CD8-positive, alpha-beta memory T cell (primary cell): Measurements from ENCODE around the gene B4GALT5. TPM values are rescaled to one million over a fixed set of nuclear protein-coding genes. Genes with fewer than 3 reads are reported as not detected.
A peak's percentile ranks its signal among the peaks of the same experiment; 100 is the strongest.

Source experiments
- CTCF ChIA-PET: fragments of 350-600 bp; sonication (Branson Sonifier 250); formaldehyde crosslinking; loops from one replicate; lab custom pipeline; 2021; ENCODE audit warnings: antibody characterized with exemption; lab: Charles Lee
- POLR2A ChIA-PET: fragments of 350-600 bp; sonication (Branson Sonifier 250); formaldehyde crosslinking; loops from one replicate; lab custom pipeline; 2021; ENCODE audit warnings: antibody characterized with exemption; lab: Charles Lee
- DNase-seq, 5 donors: peaks; one replicate each; pipeline versions ENCODE4 v3.0.0 to v3.0.0-alpha.2; 2020 to 2022; ENCODE audit warnings: mixed read lengths in 1 of 5
- H3K27ac ChIP-seq: one replicate; pipeline ENCODE4 v1.7.0; 2013; ENCODE audit warnings: low read depth, mild to moderate bottlenecking, low read length, moderate library complexity
- H3K27me3 ChIP-seq: 2 replicates; pipeline ENCODE4 v1.7.0; 2013; ENCODE audit warnings: low read length, mild to moderate bottlenecking; ENCODE audit not compliant: insufficient read depth, poor library complexity, severe bottlenecking
- H3K36me3 ChIP-seq: 2 replicates; pipeline ENCODE4 v1.7.0; 2013; ENCODE audit warnings: mild to moderate bottlenecking, low read length, moderate library complexity; ENCODE audit not compliant: insufficient read depth
- H3K4me1 ChIP-seq: 2 replicates; pipeline ENCODE4 v1.7.0; 2013; ENCODE audit warnings: mild to moderate bottlenecking, low read length, moderate library complexity; ENCODE audit not compliant: insufficient read depth
- H3K4me3 ChIP-seq: 2 replicates; pipeline ENCODE4 v1.7.0; 2013; ENCODE audit warnings: mild to moderate bottlenecking, low read length
- H3K9me3 ChIP-seq: 2 replicates; pipeline ENCODE4 v1.7.0; 2013; ENCODE audit warnings: mild to moderate bottlenecking, low read length
- H3K27ac Mint-ChIP-seq, 8 donors: one replicate each; pipeline ENCODE4 v1.8.0; 2020 to 2021; ENCODE audit warnings: mixed read lengths in 8 of 8, mild to moderate bottlenecking in 6 of 8, inconsistent platforms in 3 of 8, moderate library complexity in 3 of 8
- H3K27me3 Mint-ChIP-seq, 2 donors: one replicate each; pipeline ENCODE4 v1.8.0; 2020 to 2021; ENCODE audit warnings: mixed read lengths in 2 of 2, mild to moderate bottlenecking in 1 of 2, moderate library complexity in 1 of 2
- H3K36me3 Mint-ChIP-seq, 3 donors: one replicate each; pipeline ENCODE4 v1.8.0; 2020 to 2021; ENCODE audit warnings: mixed read lengths in 3 of 3, inconsistent platforms in 1 of 3, mild to moderate bottlenecking in 1 of 3
- H3K4me1 Mint-ChIP-seq, 3 donors: one replicate each; pipeline ENCODE4 v1.8.0; 2020 to 2021; ENCODE audit warnings: mixed read lengths in 3 of 3, inconsistent platforms in 1 of 3, mild to moderate bottlenecking in 1 of 3
- H3K4me3 Mint-ChIP-seq, 7 donors: one replicate each; pipeline ENCODE4 v1.8.0; 2020 to 2021; ENCODE audit warnings: mixed read lengths in 7 of 7, mild to moderate bottlenecking in 6 of 7, moderate library complexity in 4 of 7, inconsistent platforms in 2 of 7
- H3K9me3 Mint-ChIP-seq, 5 donors: one replicate each; pipeline ENCODE4 v1.8.0; 2020 to 2022; ENCODE audit warnings: mixed read lengths in 5 of 5, mild to moderate bottlenecking in 3 of 5, moderate library complexity in 2 of 5, inconsistent platforms in 1 of 5
- polyA plus RNA-seq: library from polyadenylated mRNA; unstranded; fragments of 300-500 nt; fragmentation: Illumina TruSeq; gene quantifications from one replicate; pipeline ENCODE4 v1.2.3, GENCODE V29; 2021
- total RNA-seq, 2 experiments: library from RNA; stranded (reverse); gene quantifications; one replicate each; pipeline ENCODE4 v1.2.3, GENCODE V29; 2021

B4GALT5 gene
- total and polyA plus RNA-seq, 3 experiments from 2014 or later: 2.0 to 39.1 (median 37.5) TPM

- no peaks in the 10 kb centered on the region for H3K9me3 ChIP-seq
- H3K4me3 Mint-ChIP-seq: peak overlapping the region in 6 of 7 donors; percentile 43 to 97 (median 93)
- H3K4me1 ChIP-seq: peaks cover 25% of the 10 kb centered on the region
- POLR2A ChIA-PET: no interaction called here
- H3K27ac ChIP-seq: no peak overlapping the region
- no peaks in the 10 kb centered on the region for H3K27me3 ChIP-seq
- H3K27me3 Mint-ChIP-seq: no peaks in the 10 kb centered on the region
- no peak overlapping the region for H3K4me3 ChIP-seq
- peaks cover 0 to 6% (median 0%) of the 10 kb centered on the region in 3 donors for H3K36me3 Mint-ChIP-seq
- H3K9me3 Mint-ChIP-seq: no peaks in the 10 kb centered on the region
- H3K27ac Mint-ChIP-seq: peak overlapping the region in 3 of 8 donors; percentile 60 to 75 (median 60)
- CTCF ChIA-PET: interaction anchor here (0.9 kb wide), 1 partner anchor 9 kb away, joined by 3 read pairs; no protein-coding TSS in a partner anchor
- no peak for DNase-seq
- no peaks in the 10 kb centered on the region for H3K36me3 ChIP-seq
- peaks cover 28 to 40% (median 33%) of the 10 kb centered on the region in 3 donors for H3K4me1 Mint-ChIP-seq
These were observed 1.8 kb upstream of the B4GALT5 start for GRCh38 chr20:49715466-49715865.

GRCh38 chr20:49712996-49713752 is 504 bp downstream of the B4GALT5 start:
- no peaks in the 10 kb centered on the region for H3K36me3 ChIP-seq
- peak in 2 of 5 donors; percentile 23 to 45 for DNase-seq
- H3K4me1 Mint-ChIP-seq: peaks cover 42 to 61% (median 56%) of the 10 kb centered on the region in 3 donors
- POLR2A ChIA-PET: interaction anchor here (0.5 to 1.1 kb wide), 2 partner anchors 34 to 100 kb away, joined by 3 to 4 read pairs; partner anchors contain the start of gene SLC9A8
- H3K27me3 Mint-ChIP-seq: no peaks in the 10 kb centered on the region
- H3K4me1 ChIP-seq: peaks cover 25% of the 10 kb centered on the region
- peak overlapping the region; percentile 68 for H3K4me3 ChIP-seq
- peak overlapping the region; percentile 73 for H3K27ac ChIP-seq
- H3K4me3 Mint-ChIP-seq: peak overlapping the region; percentile 80 to 94 (median 92)
- no peaks in the 10 kb centered on the region for H3K27me3 ChIP-seq
- no peaks in the 10 kb centered on the region for H3K9me3 Mint-ChIP-seq
- peak overlapping the region; percentile 65 to 98 (median 89) for H3K27ac Mint-ChIP-seq
- H3K9me3 ChIP-seq: no peaks in the 10 kb centered on the region
- peaks cover 0 to 6% (median 2%) of the 10 kb centered on the region in 3 donors for H3K36me3 Mint-ChIP-seq
- CTCF ChIA-PET: interaction anchor here (1.3 to 1.6 kb wide), 2 partner anchors 44 to 56 kb away, joined by 3 to 7 read pairs; no protein-coding TSS in a partner anchor

- H3K27me3 Mint-ChIP-seq: no peaks in the 10 kb centered on the region
- peak overlapping the region; percentile 73 for H3K27ac ChIP-seq
These were observed 1.1 kb downstream of the B4GALT5 start for GRCh38 chr20:49712646-49712995.

GRCh38 chr20:49712118-49712517 is 1.6 kb downstream of the B4GALT5 start:
- Mint-ChIP-seq H3K4me1 (peaks cover 43 to 67% (median 61%) of the 10 kb centered on the region in 3 donors), H3K4me3 (peak overlapping the region; percentile 80 to 94 (median 92)), H3K9me3 (no peaks in the 10 kb centered on the region), H3K27me3 (no peaks in the 10 kb centered on the region), H3K27ac (peak overlapping the region; percentile 62 to 98 (median 82)), H3K36me3 (peaks cover 0 to 6% (median 2%) of the 10 kb centered on the region in 3 donors)
- no peaks in the 10 kb centered on the region for H3K27me3 ChIP-seq
- no peak for DNase-seq
- H3K4me1 ChIP-seq: peaks cover 25% of the 10 kb centered on the region
- POLR2A ChIA-PET: no interaction called here
- CTCF ChIA-PET: interaction anchor here (1.3 kb wide), 1 partner anchor 37 kb away, joined by 3 read pairs; no protein-coding TSS in a partner anchor
- H3K27ac ChIP-seq: no peak overlapping the region
- H3K36me3 ChIP-seq: no peaks in the 10 kb centered on the region
- H3K9me3 ChIP-seq: no peaks in the 10 kb centered on the region
- H3K4me3 ChIP-seq: peak overlapping the region; percentile 68

More at GRCh38 chr20:49712646-49712995, 1.1 kb downstream of the B4GALT5 start:
- peaks cover 0 to 6% (median 2%) of the 10 kb centered on the region in 3 donors for H3K36me3 Mint-ChIP-seq
- peak overlapping the region; percentile 80 to 94 (median 92) for H3K4me3 Mint-ChIP-seq
- Histone ChIP-seq H3K36me3 (no peaks in the 10 kb centered on the region), H3K4me3 (peak overlapping the region; percentile 68), H3K4me1 (peaks cover 25% of the 10 kb centered on the region), H3K27me3 (no peaks in the 10 kb centered on the region), H3K9me3 (no peaks in the 10 kb centered on the region)
- POLR2A ChIA-PET: no interaction called here
- peak overlapping the region; percentile 62 to 98 (median 89) for H3K27ac Mint-ChIP-seq
- DNase-seq: peak in 1 of 5 donors; percentile 45
- H3K4me1 Mint-ChIP-seq: peaks cover 42 to 62% (median 56%) of the 10 kb centered on the region in 3 donors
- CTCF ChIA-PET: interaction anchor here (1.3 kb wide), 1 partner anchor 37 kb away, joined by 3 read pairs; no protein-coding TSS in a partner anchor
- H3K9me3 Mint-ChIP-seq: no peaks in the 10 kb centered on the region

- H3K9me3 Mint-ChIP-seq: no peaks in the 10 kb centered on the region
- DNase-seq: no peak
- Histone ChIP-seq H3K9me3 (no peaks in the 10 kb centered on the region), H3K27me3 (no peaks in the 10 kb centered on the region), H3K27ac (no peak overlapping the region), H3K36me3 (no peaks in the 10 kb centered on the region), H3K4me1 (peaks cover 25% of the 10 kb centered on the region), H3K4me3 (no peak overlapping the region)
- no peaks in the 10 kb centered on the region for H3K27me3 Mint-ChIP-seq
- H3K4me3 Mint-ChIP-seq: peak overlapping the region; percentile 80 to 94 (median 92)
- peaks cover 0 to 6% (median 2%) of the 10 kb centered on the region in 3 donors for H3K36me3 Mint-ChIP-seq
- ChIA-PET CTCF (interaction anchor here (1.3 kb wide), 1 partner anchor 36 kb away, joined by 3 read pairs; no protein-coding TSS in a partner anchor), POLR2A (no interaction called here)
- peak overlapping the region; percentile 62 to 94 (median 82) for H3K27ac Mint-ChIP-seq
- H3K4me1 Mint-ChIP-seq: peaks cover 48 to 72% (median 66%) of the 10 kb centered on the region in 3 donors
These were observed 2.1 kb downstream of the B4GALT5 start for GRCh38 chr20:49711667-49711987.

GRCh38 chr20:49710971-49711666 is 2.6 kb downstream of the B4GALT5 start:
- peaks cover 0 to 6% (median 2%) of the 10 kb centered on the region in 3 donors for H3K36me3 Mint-ChIP-seq
- H3K36me3 ChIP-seq: no peaks in the 10 kb centered on the region
- H3K4me3 Mint-ChIP-seq: peak overlapping the region; percentile 80 to 94 (median 92)
- CTCF ChIA-PET: interaction anchor here (0.9 to 1.5 kb wide), 4 partner anchors 14 to 42 kb away, joined by 3 to 6 read pairs (median 3); no protein-coding TSS in a partner anchor
- no peak for DNase-seq
- no peak overlapping the region for H3K4me3 ChIP-seq
- H3K27ac Mint-ChIP-seq: peak overlapping the region; percentile 62 to 94 (median 82)
- H3K27me3 Mint-ChIP-seq: no peaks in the 10 kb centered on the region
- peaks cover 25% of the 10 kb centered on the region for H3K4me1 ChIP-seq
- H3K9me3 Mint-ChIP-seq: no peaks in the 10 kb centered on the region
- no peak overlapping the region for H3K27ac ChIP-seq
- peaks cover 53 to 77% (median 71%) of the 10 kb centered on the region in 3 donors for H3K4me1 Mint-ChIP-seq
- POLR2A ChIA-PET: no interaction called here
- H3K27me3 ChIP-seq: no peaks in the 10 kb centered on the region
- H3K9me3 ChIP-seq: no peaks in the 10 kb centered on the region

- CTCF ChIA-PET: interaction anchor here (1.3 kb wide), 1 partner anchor 34 kb away, joined by 3 read pairs; no protein-coding TSS in a partner anchor
- no peak for DNase-seq
- peaks cover 58 to 82% (median 76%) of the 10 kb centered on the region in 3 donors for H3K4me1 Mint-ChIP-seq
These were observed 6.6 kb downstream of the B4GALT5 start for GRCh38 chr20:49707118-49707517.

More at GRCh38 chr20:49707118-49707517, 6.6 kb downstream of the B4GALT5 start:
- H3K4me3 ChIP-seq: no peak overlapping the region
- Mint-ChIP-seq H3K27me3 (no peaks in the 10 kb centered on the region), H3K36me3 (peaks cover 0 to 4% (median 0%) of the 10 kb centered on the region in 3 donors), H3K27ac (peak overlapping the region; percentile 44 to 98 (median 74)), H3K4me3 (peak overlapping the region in 4 of 7 donors; percentile 2 to 87 (median 36)), H3K9me3 (peaks cover 0 to 1% (median 0%) of the 10 kb centered on the region in 5 donors)
- H3K9me3 ChIP-seq: no peaks in the 10 kb centered on the region
- peaks cover 21% of the 10 kb centered on the region for H3K4me1 ChIP-seq
- peak overlapping the region; percentile 5 for H3K27ac ChIP-seq
- POLR2A ChIA-PET: interaction anchor here (0.6 to 1.6 kb wide), 2 partner anchors 35 to 106 kb away, joined by 5 to 7 read pairs; partner anchors contain the start of gene SLC9A8
- H3K27me3 ChIP-seq: no peaks in the 10 kb centered on the region
- H3K36me3 ChIP-seq: no peaks in the 10 kb centered on the region
